GM13976 (cell line): ENCODE data around the gene UBR1.
"Not testable (repeated sequence)": the region's sequence is repeated elsewhere in the genome, so short reads cannot be mapped to it uniquely, and the experiment has no call there.

Experiments used
- DNase-seq: peaks from one replicate; pipeline ENCODE4 v3.0.0; 2012; ENCODE audit warnings: low spot score
- in situ Hi-C: fragments of 300-500 bp; cut with MboI; formaldehyde crosslinking; loops from one replicate; pipeline ENCODE4 v1.12.0; 2022; ENCODE audit warnings: low sequenced_read_pairs, mixed read lengths, inconsistent platforms; ENCODE audit not compliant: unreplicated experiment
- TF ChIP-seq, protein P1 (sequence below): IDR thresholded peaks from 2 replicates; pipeline ENCODE4 v1.5.1; 2012; ENCODE audit warnings: borderline replicate concordance, mild to moderate bottlenecking; ENCODE audit not compliant: insufficient read depth; ENCODE audit errors: extremely low read depth, missing control alignments, control extremely low read depth

The UBR1 gene

GRCh38 chr15:42999201-42999779 lies 106.5 kb downstream of the UBR1 start:
- in situ Hi-C loops: no loop called here
- TF ChIP-seq, protein P1, sequence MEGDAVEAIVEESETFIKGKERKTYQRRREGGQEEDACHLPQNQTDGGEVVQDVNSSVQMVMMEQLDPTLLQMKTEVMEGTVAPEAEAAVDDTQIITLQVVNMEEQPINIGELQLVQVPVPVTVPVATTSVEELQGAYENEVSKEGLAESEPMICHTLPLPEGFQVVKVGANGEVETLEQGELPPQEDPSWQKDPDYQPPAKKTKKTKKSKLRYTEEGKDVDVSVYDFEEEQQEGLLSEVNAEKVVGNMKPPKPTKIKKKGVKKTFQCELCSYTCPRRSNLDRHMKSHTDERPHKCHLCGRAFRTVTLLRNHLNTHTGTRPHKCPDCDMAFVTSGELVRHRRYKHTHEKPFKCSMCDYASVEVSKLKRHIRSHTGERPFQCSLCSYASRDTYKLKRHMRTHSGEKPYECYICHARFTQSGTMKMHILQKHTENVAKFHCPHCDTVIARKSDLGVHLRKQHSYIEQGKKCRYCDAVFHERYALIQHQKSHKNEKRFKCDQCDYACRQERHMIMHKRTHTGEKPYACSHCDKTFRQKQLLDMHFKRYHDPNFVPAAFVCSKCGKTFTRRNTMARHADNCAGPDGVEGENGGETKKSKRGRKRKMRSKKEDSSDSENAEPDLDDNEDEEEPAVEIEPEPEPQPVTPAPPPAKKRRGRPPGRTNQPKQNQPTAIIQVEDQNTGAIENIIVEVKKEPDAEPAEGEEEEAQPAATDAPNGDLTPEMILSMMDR: no peak

GRCh38 chr15:42996871-42997270 lies 109.0 kb downstream of the UBR1 start:
- in situ Hi-C loops: no loop called here
- TF ChIP-seq, protein P1: no peak
- DNase-seq: no peak

More at GRCh38 chr15:42999201-42999779, 106.5 kb downstream of the UBR1 start:
- DNase-seq: no peak

GRCh38 chr15:42994546-42994945 lies 111.3 kb downstream of the UBR1 start:
- no peak for DNase-seq
- TF ChIP-seq, protein P1: no peak
- in situ Hi-C loops: no loop called here

GRCh38 chr15:42992626-42993025 lies 113.2 kb downstream of the UBR1 start:
- DNase-seq: no peak
- in situ Hi-C loops: no loop called here
- TF ChIP-seq, protein P1: no peak

- in situ Hi-C loops: no loop called here
- TF ChIP-seq, protein P1: no peak
- DNase-seq: no peak
Observed at GRCh38 chr15:42986693-42987342, 119.0 kb downstream of the UBR1 start.

DNA sequence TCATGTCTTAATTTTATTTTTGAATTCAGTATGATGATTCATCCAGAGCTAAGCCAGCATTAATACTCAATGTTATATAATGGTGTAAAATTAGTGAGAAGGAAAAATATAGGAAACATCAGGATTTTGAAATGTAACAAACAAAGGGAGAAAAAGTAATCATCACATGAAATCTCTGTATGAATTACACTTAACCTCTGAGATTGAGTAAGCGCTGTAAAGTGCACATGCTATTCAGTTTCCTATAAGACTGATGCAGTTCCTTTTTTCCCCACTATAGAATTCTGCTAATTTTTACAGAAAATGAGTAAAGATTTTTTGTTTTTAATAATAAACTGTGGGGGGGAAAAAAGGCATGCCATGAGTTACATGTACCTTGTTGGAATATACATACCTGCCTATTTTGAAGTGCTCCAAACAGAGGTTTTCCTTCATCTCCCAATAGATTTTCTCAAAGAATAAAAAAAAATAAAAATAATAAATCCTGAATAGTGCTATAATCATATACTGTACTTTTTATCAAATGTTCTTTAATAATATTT lies 121.3 kb downstream of the UBR1 start:
- TF ChIP-seq, protein P1: no peak
- in situ Hi-C loops: no loop called here
- DNase-seq: no peak

GRCh38 chr15:42979113-42979512 lies 126.7 kb downstream of the UBR1 start:
- in situ Hi-C loops, DNase-seq: not testable (repeated sequence)
